Upper lobe of right lung (tissue), 1 donor: ENCODE measurements around the gene ARHGAP33. TPM values are rescaled to one million over a fixed set of nuclear protein-coding genes. Genes with fewer than 3 reads are reported as not detected.
A peak's percentile ranks its signal among the peaks of the same experiment; 100 is the strongest.

Experiments used
- ATAC-seq: fragments of 200-7000 bp; cut with Tn5 transposase; one replicate; pipeline ENCODE4 v1.9.1; 2020; ENCODE audit warnings: mild to moderate bottlenecking, moderate library complexity
- DNase-seq: peaks from one replicate; pipeline ENCODE4 v3.0.0-alpha.2; 2020
- H3K27ac ChIP-seq: fragments of 200-600 bp; one replicate; pipeline ENCODE4 v1.8.0; 2022
- H3K27me3 ChIP-seq: fragments of 200-600 bp; one replicate; pipeline ENCODE4 v1.8.0; 2022; ENCODE audit warnings: mild to moderate bottlenecking
- H3K36me3 ChIP-seq: fragments of 200-600 bp; one replicate; pipeline ENCODE4 v1.8.0; 2022
- H3K4me1 ChIP-seq: fragments of 200-600 bp; one replicate; pipeline ENCODE4 v1.8.0; 2022
- H3K4me3 ChIP-seq: fragments of 200-600 bp; one replicate; pipeline ENCODE4 v1.8.0; 2022; ENCODE audit warnings: mild to moderate bottlenecking
- H3K9me3 ChIP-seq: fragments of 200-600 bp; one replicate; pipeline ENCODE4 v1.8.0; 2022
- CTCF ChIP-seq: fragments of 200-600 bp; IDR thresholded peaks from one replicate; pipeline ENCODE4 v1.8.0; 2022; ENCODE audit warnings: antibody characterized with exemption
- intact Hi-C: fragments of 100-400 bp; cut with DNase I; formaldehyde crosslinking; loops from one replicate; pipeline ENCODE4 v1.11.0; 2022
- total RNA-seq: library from RNA; stranded (reverse); fragmentation: NEBNext Ultra II Directional; extraction: Animal tissue kit (Norgen Biotek cat#: 25700); gene quantifications from one replicate; pipeline ENCODE4 v1.2.1, GENCODE V29; 2021
- donor health status: DM: no; HTN: yes; CAD: no; lungs with severe emphysema.

ARHGAP33 gene
- total RNA-seq, 1 donor from 2014 or later = 6.8 TPM

GRCh38 chr19:35789978-35790944, 14.9 kb downstream of the ARHGAP33 start:
- Histone ChIP-seq H3K4me3 (no peak overlapping the region), H3K36me3 (no peaks in the 10 kb centered on the region), H3K27me3 (no peaks in the 10 kb centered on the region), H3K27ac (no peak overlapping the region), H3K9me3 (no peaks in the 10 kb centered on the region), H3K4me1 (no peaks in the 10 kb centered on the region)
- ATAC-seq = no peak
- DNase-seq = no peak
- TF ChIP-seq CTCF = no peak
- intact Hi-C loops = no loop called here

- Histone ChIP-seq H3K4me3 (no peak overlapping the region), H3K9me3 (no peaks in the 10 kb centered on the region), H3K27me3 (no peaks in the 10 kb centered on the region), H3K36me3 (no peaks in the 10 kb centered on the region), H3K27ac (no peak overlapping the region), H3K4me1 (no peaks in the 10 kb centered on the region)
- ATAC-seq = no peak
- DNase-seq = peak; percentile 58
- TF ChIP-seq CTCF = no peak
- intact Hi-C loops = no loop called here
These were observed 15.8 kb downstream of the ARHGAP33 start for GRCh38 chr19:35790981-35791813.

GRCh38 chr19:35791814-35792279, 16.5 kb downstream of the ARHGAP33 start:
- Histone ChIP-seq H3K36me3 (no peaks in the 10 kb centered on the region), H3K27me3 (peaks cover 4% of the 10 kb centered on the region), H3K27ac (no peak overlapping the region), H3K9me3 (no peaks in the 10 kb centered on the region), H3K4me3 (no peak overlapping the region), H3K4me1 (no peaks in the 10 kb centered on the region)
- intact Hi-C loops = no loop called here
- ATAC-seq (no peak), DNase-seq (no peak)
- TF ChIP-seq CTCF = no peak

- H3K27ac ChIP-seq = no peak overlapping the region
- no peak overlapping the region for H3K4me3 ChIP-seq
- peaks cover 9% of the 10 kb centered on the region for H3K27me3 ChIP-seq
- H3K9me3 ChIP-seq = no peaks in the 10 kb centered on the region
- no peaks in the 10 kb centered on the region for H3K36me3 ChIP-seq
- no peak for TF ChIP-seq CTCF
- no peak for ATAC-seq
- no peak for DNase-seq
- intact Hi-C loops = no loop called here
- H3K4me1 ChIP-seq = no peaks in the 10 kb centered on the region
These were observed 16.9 kb downstream of the ARHGAP33 start for GRCh38 chr19:35792312-35792711.

GRCh38 chr19:35792888-35793287, 17.5 kb downstream of the ARHGAP33 start:
- TF ChIP-seq CTCF = no peak
- no peak for ATAC-seq
- intact Hi-C loops = no loop called here
- Histone ChIP-seq H3K36me3 (no peaks in the 10 kb centered on the region), H3K4me3 (no peak overlapping the region), H3K27me3 (peaks cover 13% of the 10 kb centered on the region), H3K4me1 (no peaks in the 10 kb centered on the region), H3K9me3 (no peaks in the 10 kb centered on the region), H3K27ac (no peak overlapping the region)
- no peak for DNase-seq
